ENCODE data around the gene SDF4.
"Not testable (repeated sequence)": the region's sequence is repeated elsewhere in the genome, so short reads cannot be mapped to it uniquely, and the experiment has no call there.

The SDF4 gene

GRCh38 chr1:1196431-1197187 lies 35.2 kb downstream of the SDF4 start:
- DNase-seq, result no peak

- DNase-seq, result not testable (repeated sequence)
These were observed 36.1 kb downstream of the SDF4 start for GRCh38 chr1:1195726-1196125.

GRCh38 chr1:1194723-1195122 lies 37.1 kb downstream of the SDF4 start:
- DNase-seq, result no peak

GRCh38 chr1:1191734-1192133 lies 40.1 kb downstream of the SDF4 start:
- DNase-seq, result no peak

- DNase-seq, result no peak
These were observed 42.7 kb downstream of the SDF4 start for GRCh38 chr1:1189111-1189510.

GRCh38 chr1:1187938-1188337 lies 43.9 kb downstream of the SDF4 start:
- DNase-seq, result no peak

GRCh38 chr1:1185101-1185765 lies 46.6 kb downstream of the SDF4 start:
- DNase-seq, result no peak

- no peak for DNase-seq
These were observed 47.7 kb downstream of the SDF4 start for GRCh38 chr1:1183833-1184775.

GRCh38 chr1:1183221-1183747 lies 48.5 kb downstream of the SDF4 start:
- no peak for DNase-seq

GRCh38 chr1:1182491-1183220 lies 49.1 kb downstream of the SDF4 start:
- DNase-seq, result no peak

GRCh38 chr1:1181938-1182410 lies 49.8 kb downstream of the SDF4 start:
- DNase-seq, result no peak

GRCh38 chr1:1181129-1181937 lies 50.5 kb downstream of the SDF4 start:
- no peak for DNase-seq

- no peak for DNase-seq
These were observed 51.6 kb downstream of the SDF4 start for GRCh38 chr1:1179983-1180861.

- DNase-seq, result no peak
These were observed 52.3 kb downstream of the SDF4 start for GRCh38 chr1:1179346-1179982.

GRCh38 chr1:1178794-1179331 lies 52.9 kb downstream of the SDF4 start:
- DNase-seq, result no peak

- DNase-seq, result no peak
These were observed 54.2 kb downstream of the SDF4 start for GRCh38 chr1:1177452-1178206.

GRCh38 chr1:1176931-1177330 lies 54.9 kb downstream of the SDF4 start:
- DNase-seq, result no peak

- not testable (repeated sequence) for DNase-seq
These were observed 55.6 kb downstream of the SDF4 start for GRCh38 chr1:1176063-1176761.
